Activated CD8-positive, alpha-beta T cell treated with anti-CD3 and anti-CD28 coated beads for 36 hours (primary cell): ENCODE results near the gene CCNQ. TPM values are rescaled to one million over a fixed set of nuclear protein-coding genes. Genes with fewer than 3 reads are reported as not detected.
A peak's percentile ranks its signal among the peaks of the same experiment; 100 is the strongest.

Experiments
- ATAC-seq: fragments of 200-7000 bp; cut with Tn5 transposase; one replicate; pipeline ENCODE4 v1.10.0; 2021; ENCODE audit warnings: mild to moderate bottlenecking, moderate library complexity
- CTCF ChIA-PET: fragments of 350-600 bp; sonication (Branson Sonifier 250); formaldehyde crosslinking; loops from one replicate; lab custom pipeline; 2021; ENCODE audit warnings: antibody characterized with exemption; lab: Charles Lee
- POLR2A ChIA-PET: fragments of 350-600 bp; sonication (Branson Sonifier 250); formaldehyde crosslinking; loops from one replicate; lab custom pipeline; 2021; ENCODE audit warnings: antibody characterized with exemption; lab: Charles Lee
- DNase-seq: peaks from one replicate; pipeline ENCODE4 v3.0.0-alpha.2; 2020
- H3K27ac Mint-ChIP-seq: one replicate; pipeline ENCODE4 v1.8.0; 2021; ENCODE audit warnings: mild to moderate bottlenecking, mixed read lengths
- H3K27me3 Mint-ChIP-seq: one replicate; pipeline ENCODE4 v1.8.0; 2021; ENCODE audit warnings: mixed read lengths
- H3K36me3 Mint-ChIP-seq: one replicate; pipeline ENCODE4 v1.8.0; 2021; ENCODE audit warnings: low read depth, mixed read lengths
- H3K4me1 Mint-ChIP-seq: one replicate; pipeline ENCODE4 v1.8.0; 2021; ENCODE audit warnings: low read depth, mixed read lengths
- H3K4me3 Mint-ChIP-seq: one replicate; pipeline ENCODE4 v1.8.0; 2021; ENCODE audit warnings: mild to moderate bottlenecking, moderate library complexity, mixed read lengths
- H3K9me3 Mint-ChIP-seq: one replicate; pipeline ENCODE4 v1.8.0; 2021; ENCODE audit warnings: mixed read lengths
- intact Hi-C: fragments of 100-400 bp; cut with micrococcal nuclease; formaldehyde crosslinking; loops from one replicate; pipeline ENCODE4 v1.10.0; 2022
- total RNA-seq, 2 experiments: library from RNA; stranded (reverse); gene quantifications; one replicate each; pipeline ENCODE4 v1.2.3, GENCODE V29; 2021
- TF ChIP-seq, protein P1 (sequence below): fragments of 200-600 bp; IDR thresholded peaks from one replicate; pipeline ENCODE4 v1.8.0; 2022; ENCODE audit warnings: antibody characterized with exemption, mild to moderate bottlenecking

The CCNQ gene
- total RNA-seq, 2 experiments from 2014 or later = 18.5 to 21.3 TPM

DNA sequence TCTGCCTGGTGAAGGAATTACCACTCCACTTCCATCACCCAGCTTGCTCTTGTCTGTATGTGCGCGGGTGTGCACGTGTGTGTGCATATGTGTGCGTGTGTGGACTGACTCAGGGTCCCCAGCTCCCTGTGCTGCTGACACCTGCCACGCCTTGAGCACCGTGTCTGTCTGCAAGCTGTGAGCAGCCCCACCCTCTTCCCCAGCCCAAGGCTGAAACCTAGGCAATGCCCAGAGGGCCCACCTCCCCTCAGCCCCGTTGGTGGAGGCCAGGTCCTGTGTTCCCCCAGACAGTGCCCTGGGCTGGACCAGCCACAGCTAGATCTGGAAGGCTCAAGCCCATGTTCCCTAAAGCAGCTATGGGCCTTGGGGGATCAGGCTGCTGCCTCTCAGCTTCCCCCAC lies 2.0 kb upstream of the CCNQ start:
- CTCF ChIA-PET = interaction anchor here (1.2 to 1.9 kb wide), 3 partner anchors 45 to 61 kb away, joined by 3 to 6 read pairs (median 4); no protein-coding TSS in a partner anchor
- POLR2A ChIA-PET = no interaction called here
- TF ChIP-seq, protein P1, sequence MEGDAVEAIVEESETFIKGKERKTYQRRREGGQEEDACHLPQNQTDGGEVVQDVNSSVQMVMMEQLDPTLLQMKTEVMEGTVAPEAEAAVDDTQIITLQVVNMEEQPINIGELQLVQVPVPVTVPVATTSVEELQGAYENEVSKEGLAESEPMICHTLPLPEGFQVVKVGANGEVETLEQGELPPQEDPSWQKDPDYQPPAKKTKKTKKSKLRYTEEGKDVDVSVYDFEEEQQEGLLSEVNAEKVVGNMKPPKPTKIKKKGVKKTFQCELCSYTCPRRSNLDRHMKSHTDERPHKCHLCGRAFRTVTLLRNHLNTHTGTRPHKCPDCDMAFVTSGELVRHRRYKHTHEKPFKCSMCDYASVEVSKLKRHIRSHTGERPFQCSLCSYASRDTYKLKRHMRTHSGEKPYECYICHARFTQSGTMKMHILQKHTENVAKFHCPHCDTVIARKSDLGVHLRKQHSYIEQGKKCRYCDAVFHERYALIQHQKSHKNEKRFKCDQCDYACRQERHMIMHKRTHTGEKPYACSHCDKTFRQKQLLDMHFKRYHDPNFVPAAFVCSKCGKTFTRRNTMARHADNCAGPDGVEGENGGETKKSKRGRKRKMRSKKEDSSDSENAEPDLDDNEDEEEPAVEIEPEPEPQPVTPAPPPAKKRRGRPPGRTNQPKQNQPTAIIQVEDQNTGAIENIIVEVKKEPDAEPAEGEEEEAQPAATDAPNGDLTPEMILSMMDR = no peak
- Mint-ChIP-seq H3K4me3 (peak overlapping the region; percentile 82), H3K9me3 (no peaks in the 10 kb centered on the region), H3K27ac (no peak overlapping the region), H3K36me3 (peaks cover 5% of the 10 kb centered on the region), H3K27me3 (no peaks in the 10 kb centered on the region), H3K4me1 (peaks cover 35% of the 10 kb centered on the region)
- intact Hi-C loops = loop anchor here (10.0 kb wide), 1 partner anchor 64 kb away; no protein-coding TSS in a partner anchor
- DNase-seq = no peak
- ATAC-seq = no peak

DNA sequence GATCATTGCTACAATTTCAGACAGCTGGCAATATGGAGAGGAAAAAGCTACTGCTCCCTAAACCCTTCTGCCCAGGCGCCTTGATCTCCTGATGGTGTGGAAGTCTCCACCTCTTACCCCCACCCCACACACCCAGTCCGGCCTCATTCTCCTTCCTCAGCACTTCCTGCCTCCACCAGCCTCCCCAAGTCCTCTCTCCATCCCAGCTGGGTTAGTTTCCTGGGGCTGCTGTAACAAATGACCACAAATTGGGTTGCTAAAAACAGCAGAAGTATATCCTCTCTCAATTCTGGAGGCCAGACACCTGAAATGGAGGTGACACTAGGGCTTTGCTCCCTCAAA lies 1.1 kb upstream of the CCNQ start:
- Mint-ChIP-seq H3K4me3 (peak overlapping the region; percentile 82), H3K36me3 (peaks cover 8% of the 10 kb centered on the region), H3K27me3 (no peaks in the 10 kb centered on the region), H3K4me1 (peaks cover 35% of the 10 kb centered on the region), H3K9me3 (no peaks in the 10 kb centered on the region), H3K27ac (peak overlapping the region; percentile 74)
- TF ChIP-seq, protein P1 = no peak
- ChIA-PET POLR2A (interaction anchor here (1.0 kb wide), 1 partner anchor 47 kb away, joined by 4 read pairs; the partner anchor contains the start of gene DUSP9), CTCF (interaction anchor here (1.2 to 1.9 kb wide), 6 partner anchors 10 to 68 kb away, joined by 3 to 8 read pairs (median 5); no protein-coding TSS in a partner anchor)
- ATAC-seq = no peak
- intact Hi-C loops = loop anchor here (10.0 kb wide), 1 partner anchor 65 kb away; no protein-coding TSS in a partner anchor
- peak; percentile 19 for DNase-seq

DNA sequence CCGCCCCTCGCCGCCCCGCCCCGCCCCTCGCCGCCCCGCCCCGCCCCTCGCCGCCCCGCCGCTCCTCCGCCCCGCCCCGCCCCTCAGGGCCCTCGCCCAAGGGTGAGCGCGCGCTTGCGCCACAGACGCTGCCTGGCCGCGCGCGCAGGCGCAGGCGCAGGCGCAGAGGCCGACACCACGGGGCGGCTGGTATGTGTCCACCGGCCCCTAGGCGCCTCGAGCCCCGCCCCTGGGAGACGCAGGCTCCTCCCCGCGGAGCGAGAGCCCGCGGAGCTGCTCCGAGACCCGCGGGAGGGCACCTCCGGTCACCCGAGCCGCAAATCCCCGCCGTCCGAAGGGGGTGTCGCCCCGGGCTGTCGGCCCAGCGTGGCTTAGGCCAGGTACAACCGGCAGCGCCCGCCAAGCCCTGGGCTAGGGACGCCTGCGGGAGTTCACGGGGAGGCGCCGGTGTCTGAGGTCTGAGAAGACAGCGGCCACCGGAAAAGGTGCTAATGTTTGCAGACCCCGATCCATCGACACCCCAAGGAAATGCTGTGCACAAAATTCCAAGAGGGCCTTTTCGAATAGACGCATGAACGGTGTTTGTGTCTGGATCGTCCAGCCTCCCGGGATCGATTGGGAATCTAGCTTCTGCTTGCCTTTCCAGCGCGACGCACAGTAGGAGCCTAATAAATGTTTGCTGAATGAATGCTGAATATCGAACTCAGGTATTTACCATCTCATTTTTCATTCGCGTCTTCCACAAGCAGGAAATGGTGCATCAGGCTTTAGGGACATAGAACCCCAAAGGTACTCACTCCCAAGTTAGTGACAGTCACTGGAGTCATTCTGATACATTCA lies 473 bp upstream of the CCNQ start:
- peak overlapping the region; percentile 74 for H3K27ac Mint-ChIP-seq

DNA sequence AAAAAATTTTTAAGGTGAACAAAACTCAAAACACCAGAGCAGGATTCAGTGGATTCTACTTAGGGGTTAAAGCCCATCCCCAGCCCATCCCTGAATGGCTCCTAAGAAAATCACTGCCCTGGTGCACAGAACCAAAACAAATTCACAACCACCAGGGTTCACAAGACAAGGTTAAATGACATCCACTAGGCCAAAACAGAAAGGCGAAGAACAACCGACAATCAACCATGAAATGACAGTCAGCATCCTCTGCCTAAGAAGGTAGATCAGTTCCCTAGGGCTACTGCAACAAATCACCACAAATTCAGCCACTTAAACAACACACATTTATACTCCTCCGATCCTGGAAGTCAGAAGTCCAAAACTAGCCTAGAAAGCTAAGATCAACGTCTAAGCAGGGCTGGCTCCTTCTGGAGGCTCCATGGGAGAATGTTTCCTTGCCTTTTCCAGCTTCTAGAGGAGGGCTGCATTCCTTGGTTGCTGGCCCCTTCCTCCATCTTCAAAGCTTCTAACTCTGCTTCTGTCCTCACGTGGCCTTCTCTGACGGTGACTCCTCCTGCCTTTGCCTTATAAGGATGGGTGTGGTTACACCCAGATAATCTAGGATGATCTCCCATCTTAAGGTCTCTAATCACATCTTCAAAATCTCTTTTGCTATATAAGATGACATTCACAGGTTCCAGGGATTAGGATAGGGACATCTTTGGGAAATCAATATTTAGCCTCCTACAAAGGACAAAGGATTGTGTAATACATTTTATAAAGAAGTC lies 1.8 kb downstream of the CCNQ start:
- H3K27ac Mint-ChIP-seq = no peak overlapping the region
- H3K9me3 Mint-ChIP-seq = no peaks in the 10 kb centered on the region
- TF ChIP-seq, protein P1 = no peak
- H3K27me3 Mint-ChIP-seq = no peaks in the 10 kb centered on the region
- H3K4me1 Mint-ChIP-seq = peaks cover 27% of the 10 kb centered on the region
- H3K4me3 Mint-ChIP-seq = peak overlapping the region; percentile 85
- intact Hi-C loops = no loop called here
- ATAC-seq = no peak
- H3K36me3 Mint-ChIP-seq = peaks cover 12% of the 10 kb centered on the region
- no peak for DNase-seq
- ChIA-PET POLR2A (interaction anchor here (1.5 kb wide), 1 partner anchor 14 kb away, joined by 3 read pairs; no protein-coding TSS in a partner anchor), CTCF (interaction anchor here (1.6 to 1.8 kb wide), 4 partner anchors 13 to 71 kb away, joined by 3 to 6 read pairs (median 5); no protein-coding TSS in a partner anchor)

More for the DNA sequence above, 473 bp upstream of the CCNQ start:
- ChIA-PET CTCF (interaction anchor here (1.3 to 1.9 kb wide), 5 partner anchors 10 to 68 kb away, joined by 3 to 8 read pairs (median 6); no protein-coding TSS in a partner anchor), POLR2A (interaction anchor here (0.5 to 1.0 kb wide), 2 partner anchors 47 to 491 kb away, joined by 3 to 4 read pairs; partner anchors contain the start of gene DUSP9)
- peak; percentile 96 for ATAC-seq
- H3K4me3 Mint-ChIP-seq = peak overlapping the region; percentile 82
- H3K9me3 Mint-ChIP-seq = no peaks in the 10 kb centered on the region
- TF ChIP-seq, protein P1 = no peak
- peaks cover 35% of the 10 kb centered on the region for H3K4me1 Mint-ChIP-seq
- H3K27me3 Mint-ChIP-seq = no peaks in the 10 kb centered on the region
- intact Hi-C loops = loop anchor here (10.0 kb wide), 1 partner anchor 65 kb away; no protein-coding TSS in a partner anchor
- H3K36me3 Mint-ChIP-seq = peaks cover 8% of the 10 kb centered on the region
- peak; percentile 88 for DNase-seq
